Measurements from ENCODE around the gene PTPRE.

The PTPRE gene

GRCh38 chr10:128044186-128044585 lies 137.3 kb downstream of the PTPRE start:
- Histone ChIP-seq H3K27me3 (ENCODE audit: insufficient read depth, low read depth, severe bottlenecking) (no peaks in the 10 kb centered on the region), H3K27ac (no peak overlapping the region), H3K36me3 (no peaks in the 10 kb centered on the region), H3K9me3 (ENCODE audit: severe bottlenecking) (no peaks in the 10 kb centered on the region), H3K4me3 (ENCODE audit: low read depth, low read length) (no peak overlapping the region)
- no peak for TF ChIP-seq CTCF (IDR thresholded peaks at IDR 0.05; ENCODE audit: low read depth, low read length)
- no peak for DNase-seq

- DNase-seq: no peak
- H3K27me3 ChIP-seq (ENCODE audit: insufficient read depth, low read depth, severe bottlenecking): no peaks in the 10 kb centered on the region
- no peaks in the 10 kb centered on the region for H3K9me3 ChIP-seq (ENCODE audit: severe bottlenecking)
- no peak overlapping the region for H3K27ac ChIP-seq
- no peak overlapping the region for H3K4me3 ChIP-seq (ENCODE audit: low read depth, low read length)
- no peak for TF ChIP-seq CTCF (IDR thresholded peaks at IDR 0.05; ENCODE audit: low read depth, low read length)
- no peaks in the 10 kb centered on the region for H3K36me3 ChIP-seq
Measured at GRCh38 chr10:128044961-128045832, 138.3 kb downstream of the PTPRE start.

- H3K27me3 ChIP-seq (ENCODE audit: insufficient read depth, low read depth, severe bottlenecking): no peaks in the 10 kb centered on the region
Measured at GRCh38 chr10:128045833-128046120, 138.9 kb downstream of the PTPRE start.

GRCh38 chr10:128046156-128046952 lies 139.5 kb downstream of the PTPRE start:
- Histone ChIP-seq H3K4me3 (ENCODE audit: low read depth, low read length) (no peak overlapping the region), H3K36me3 (no peaks in the 10 kb centered on the region), H3K9me3 (ENCODE audit: severe bottlenecking) (no peaks in the 10 kb centered on the region), H3K27me3 (ENCODE audit: insufficient read depth, low read depth, severe bottlenecking) (no peaks in the 10 kb centered on the region), H3K27ac (no peak overlapping the region)
- TF ChIP-seq CTCF (IDR thresholded peaks at IDR 0.05; ENCODE audit: low read depth, low read length): no peak
- no peak for DNase-seq

More at GRCh38 chr10:128045833-128046120, 138.9 kb downstream of the PTPRE start:
- DNase-seq: no peak
- no peaks in the 10 kb centered on the region for H3K36me3 ChIP-seq
- H3K9me3 ChIP-seq (ENCODE audit: severe bottlenecking): no peaks in the 10 kb centered on the region
- H3K4me3 ChIP-seq (ENCODE audit: low read depth, low read length): no peak overlapping the region
- H3K27ac ChIP-seq: no peak overlapping the region
- no peak for TF ChIP-seq CTCF (IDR thresholded peaks at IDR 0.05; ENCODE audit: low read depth, low read length)

- Histone ChIP-seq H3K27ac (no peak overlapping the region), H3K4me3 (ENCODE audit: low read depth, low read length) (no peak overlapping the region), H3K36me3 (no peaks in the 10 kb centered on the region), H3K27me3 (ENCODE audit: insufficient read depth, low read depth, severe bottlenecking) (no peaks in the 10 kb centered on the region), H3K9me3 (ENCODE audit: severe bottlenecking) (no peaks in the 10 kb centered on the region)
- DNase-seq: no peak
- no peak for TF ChIP-seq CTCF (IDR thresholded peaks at IDR 0.05; ENCODE audit: low read depth, low read length)
Measured at GRCh38 chr10:128046953-128047290, 140.0 kb downstream of the PTPRE start.
